GM12801 (cell line): ENCODE results near the gene CHKA.

Source experiments
- TF ChIP-seq, protein P1 (sequence below): IDR thresholded peaks from one replicate; pipeline ENCODE4 v1.5.1; 2011; ENCODE audit warnings: control low read depth; ENCODE audit not compliant: insufficient read length; ENCODE audit errors: extremely low read depth

The CHKA gene

DNA sequence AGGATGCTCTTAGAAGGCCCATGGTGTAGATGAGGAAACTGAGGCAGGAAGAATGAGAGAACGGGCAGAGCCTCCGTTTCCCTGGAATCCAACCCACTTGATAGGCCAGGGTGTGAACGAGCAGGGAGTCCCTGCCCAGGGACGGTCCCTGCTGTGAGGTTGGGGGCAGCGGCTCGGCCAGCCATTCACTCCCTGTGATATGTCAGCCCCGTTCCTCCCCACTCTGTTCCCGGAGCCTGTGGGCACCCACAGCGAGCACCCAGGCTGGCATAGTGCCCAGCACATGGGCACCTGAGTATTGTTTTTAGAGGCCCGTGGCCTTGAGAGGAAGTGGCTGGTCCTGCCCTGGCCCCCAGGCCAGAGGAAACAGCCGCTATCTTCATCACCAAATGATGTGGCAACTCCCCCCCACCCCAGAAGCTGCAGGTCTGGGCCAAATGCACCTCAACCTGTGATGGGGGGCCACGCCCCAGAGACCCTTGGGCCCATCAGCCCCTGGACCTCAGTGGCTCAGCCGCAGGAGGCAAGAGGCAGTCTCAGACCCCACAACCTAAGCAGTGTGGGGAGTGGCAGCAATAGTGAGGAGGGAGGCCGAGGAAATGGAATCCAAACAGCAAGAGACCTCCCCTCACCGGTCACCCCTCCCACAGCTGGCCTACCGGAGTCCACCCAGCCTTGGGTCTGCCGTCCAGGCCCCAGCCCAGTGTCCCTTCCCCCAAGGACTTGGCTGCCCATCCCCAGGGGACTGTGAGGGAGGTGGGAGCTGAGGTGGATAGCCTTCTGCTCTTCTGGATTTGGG, 108.9 kb downstream of the CHKA start:
- TF ChIP-seq, protein P1, sequence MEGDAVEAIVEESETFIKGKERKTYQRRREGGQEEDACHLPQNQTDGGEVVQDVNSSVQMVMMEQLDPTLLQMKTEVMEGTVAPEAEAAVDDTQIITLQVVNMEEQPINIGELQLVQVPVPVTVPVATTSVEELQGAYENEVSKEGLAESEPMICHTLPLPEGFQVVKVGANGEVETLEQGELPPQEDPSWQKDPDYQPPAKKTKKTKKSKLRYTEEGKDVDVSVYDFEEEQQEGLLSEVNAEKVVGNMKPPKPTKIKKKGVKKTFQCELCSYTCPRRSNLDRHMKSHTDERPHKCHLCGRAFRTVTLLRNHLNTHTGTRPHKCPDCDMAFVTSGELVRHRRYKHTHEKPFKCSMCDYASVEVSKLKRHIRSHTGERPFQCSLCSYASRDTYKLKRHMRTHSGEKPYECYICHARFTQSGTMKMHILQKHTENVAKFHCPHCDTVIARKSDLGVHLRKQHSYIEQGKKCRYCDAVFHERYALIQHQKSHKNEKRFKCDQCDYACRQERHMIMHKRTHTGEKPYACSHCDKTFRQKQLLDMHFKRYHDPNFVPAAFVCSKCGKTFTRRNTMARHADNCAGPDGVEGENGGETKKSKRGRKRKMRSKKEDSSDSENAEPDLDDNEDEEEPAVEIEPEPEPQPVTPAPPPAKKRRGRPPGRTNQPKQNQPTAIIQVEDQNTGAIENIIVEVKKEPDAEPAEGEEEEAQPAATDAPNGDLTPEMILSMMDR: no peak

DNA sequence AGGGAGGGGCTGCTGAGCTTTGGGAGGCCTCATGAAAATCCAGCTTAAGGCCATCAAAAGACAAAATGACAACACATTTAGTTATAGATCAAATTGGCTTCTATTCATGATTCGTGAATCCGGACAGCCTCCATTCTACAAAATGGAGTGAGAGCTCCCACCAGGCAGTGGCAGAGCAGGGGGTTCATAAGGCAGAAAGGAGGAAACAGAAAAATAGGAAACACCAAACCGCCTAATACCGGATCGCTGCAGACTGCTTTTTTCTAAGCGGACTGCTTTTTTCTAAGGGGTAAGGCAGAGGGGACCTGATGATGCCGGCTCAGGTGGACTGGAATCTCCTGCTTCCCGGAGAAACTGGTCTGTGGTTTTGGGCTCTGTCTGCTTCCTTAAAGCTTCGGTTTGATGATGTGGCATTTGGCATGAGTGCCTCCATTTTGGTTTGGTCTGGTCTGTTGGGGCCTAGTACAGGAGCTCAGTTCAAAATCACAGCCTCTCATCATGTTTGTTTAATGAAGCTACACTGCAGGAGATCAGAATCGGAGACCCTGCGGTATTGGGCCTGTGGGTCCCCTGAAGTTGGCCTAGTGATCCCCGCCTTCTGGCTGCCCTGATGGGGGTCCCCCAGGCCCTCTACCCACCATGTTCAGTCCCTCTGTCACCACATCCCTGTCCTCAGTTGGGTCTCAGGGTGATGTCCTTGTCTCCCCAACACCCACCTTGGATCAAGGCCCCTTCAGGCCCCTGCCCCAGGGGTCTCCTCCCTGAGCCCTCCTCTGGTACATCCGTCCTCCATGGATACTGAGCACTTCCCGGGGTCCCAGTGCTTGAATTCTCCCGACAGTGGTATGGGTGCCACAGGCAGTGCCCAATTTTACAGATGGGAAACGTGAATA, 109.9 kb downstream of the CHKA start:
- TF ChIP-seq, protein P1: no peak

DNA sequence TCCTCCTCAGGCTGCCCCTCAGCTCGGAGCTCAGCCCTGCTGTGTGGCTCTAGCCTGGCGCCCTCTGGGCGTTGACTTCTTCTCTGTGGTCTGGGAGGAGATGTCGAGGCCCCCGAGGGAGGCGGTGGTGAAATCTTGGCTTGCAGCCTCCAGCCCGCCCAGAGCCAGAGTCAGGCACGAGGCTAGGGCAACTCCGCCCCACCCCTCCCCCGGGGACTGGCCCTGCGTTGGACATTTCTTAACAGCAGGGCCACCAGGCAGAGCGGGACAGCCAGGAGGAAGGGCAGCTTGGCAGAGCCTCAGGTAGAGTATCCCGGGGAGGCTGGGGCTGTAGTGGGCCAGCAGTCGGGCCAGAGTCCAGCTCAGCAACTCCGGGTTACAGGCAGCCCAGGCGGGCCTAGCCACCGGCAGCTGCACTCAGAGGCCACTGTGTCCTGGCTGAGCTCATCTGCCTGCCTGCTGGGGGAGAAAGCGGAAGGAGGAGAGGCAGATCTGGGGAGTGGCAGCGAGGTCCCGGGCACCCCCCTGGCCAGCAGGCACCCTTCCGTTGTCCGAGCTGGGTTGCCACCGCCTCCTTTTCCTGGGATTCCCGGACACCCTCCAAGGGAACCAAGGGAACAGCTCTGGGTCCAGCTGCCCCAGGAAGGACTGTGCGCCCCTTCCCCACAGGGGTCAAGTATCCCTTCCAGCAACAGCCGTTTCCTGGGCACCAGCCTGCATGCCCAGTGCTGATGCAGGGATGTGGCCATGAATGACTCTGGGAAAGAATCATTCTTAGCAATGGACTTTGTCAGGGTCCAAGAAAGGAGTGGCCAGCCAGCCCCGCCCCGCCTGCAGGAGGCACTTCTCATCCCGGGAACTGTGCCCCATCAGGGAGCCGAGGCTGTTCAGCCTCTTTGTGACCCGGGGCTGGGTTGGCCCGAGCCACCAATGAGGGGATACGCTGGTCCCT, 110.8 kb downstream of the CHKA start, which contains the start of gene ALDH3B1:
TSS of gene ALDH3B1 (plus strand) at position 238 of the 952 bp plus-strand sequence. CDS start 4,971 bp downstream, outside the sequence.
- TF ChIP-seq, protein P1: no peak

DNA sequence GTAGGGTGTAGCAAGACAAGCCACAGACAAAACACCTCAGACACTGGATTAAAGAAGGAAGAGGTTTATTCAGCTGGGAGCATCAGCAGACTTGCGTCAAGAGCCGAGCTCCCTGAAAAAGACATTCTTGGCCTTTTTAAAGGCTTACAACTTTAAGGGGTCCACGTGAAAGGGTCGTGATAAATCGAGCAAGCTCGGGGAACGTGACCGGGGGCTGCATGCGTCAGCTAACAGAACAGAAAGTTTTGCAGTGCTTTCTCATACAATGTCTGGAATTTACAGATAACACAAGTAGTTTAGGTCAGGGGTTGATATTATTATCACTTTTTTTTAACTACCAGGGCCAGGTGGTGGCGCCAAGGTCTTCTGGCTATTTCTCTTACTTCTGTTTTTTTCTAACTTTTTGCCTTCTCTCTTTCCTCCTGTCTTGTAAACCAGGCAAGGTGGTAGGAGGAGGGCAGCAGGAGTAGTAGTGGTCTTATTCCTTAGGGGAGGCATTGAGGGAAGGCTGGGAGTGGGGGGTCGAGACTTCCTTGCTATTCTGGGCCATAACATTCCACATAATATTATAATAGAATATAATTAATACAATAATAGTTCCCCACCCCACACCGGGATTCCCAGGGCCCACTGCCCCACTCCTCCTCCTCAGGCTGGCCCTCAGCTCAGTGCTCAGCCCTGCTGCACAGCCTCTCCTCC, 111.6 kb downstream of the CHKA start:
- TF ChIP-seq, protein P1: no peak

DNA sequence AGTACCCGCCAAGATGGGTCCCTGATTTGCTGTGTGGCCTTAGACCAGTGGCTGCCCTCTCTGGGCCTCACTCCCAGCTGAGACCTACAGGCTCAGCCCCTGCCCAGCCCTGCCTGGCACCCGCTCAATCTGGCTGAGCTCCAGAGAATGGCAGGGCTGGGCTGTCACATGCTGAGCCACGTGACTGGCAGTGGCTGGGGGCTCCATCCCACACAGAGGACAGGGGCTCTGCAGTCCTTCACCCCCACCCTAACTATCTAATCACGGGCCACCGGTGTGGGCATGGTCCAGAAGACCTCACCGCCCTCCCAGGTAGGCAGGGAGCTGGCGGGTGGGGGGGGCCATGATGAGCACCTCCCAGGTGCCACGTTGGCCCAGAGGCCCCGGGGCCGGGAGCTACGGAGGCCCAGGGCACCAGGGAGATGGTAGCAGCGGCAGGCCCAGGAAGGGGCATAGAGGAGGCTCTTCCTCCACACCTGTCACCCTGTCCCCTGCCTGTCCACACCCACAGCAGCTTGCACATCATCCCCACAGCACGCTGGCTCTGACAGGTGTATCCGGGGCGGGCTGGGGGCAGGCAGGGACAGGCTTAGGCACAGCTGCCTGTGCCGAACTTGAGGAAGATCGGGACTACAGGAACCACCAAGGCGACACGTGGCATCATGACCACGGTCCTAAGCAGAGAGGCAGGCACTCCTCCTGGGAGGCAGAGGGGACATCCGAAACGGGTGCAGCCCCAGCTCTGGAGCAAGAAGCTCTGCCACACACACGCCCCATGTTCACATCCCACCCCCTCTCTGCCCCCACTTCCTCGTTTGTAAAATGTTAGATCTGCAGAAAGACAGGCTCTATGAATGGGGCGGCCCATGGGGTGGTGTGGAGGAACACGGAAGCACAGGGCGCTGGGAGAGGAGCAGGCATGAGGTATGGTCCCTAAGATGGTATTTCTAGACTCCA, 112.5 kb downstream of the CHKA start:
- TF ChIP-seq, protein P1: no peak
